BE2C (cell line): ENCODE data around the gene ARHGEF38.

Experiments
- DNase-seq: peaks from one replicate; pipeline ENCODE4 v3.0.0-alpha.2; 2020
- H3K27me3 ChIP-seq: fragments of 250-450 bp; sonication (Bioruptor Pico); 2 replicates; pipeline ENCODE4 v1.5.1; 2020; ENCODE audit warnings: mild to moderate bottlenecking
- H3K36me3 ChIP-seq: fragments of 250-450 bp; sonication (Bioruptor Pico); 2 replicates; pipeline ENCODE4 v1.5.1; 2020; ENCODE audit warnings: mild to moderate bottlenecking
- H3K4me1 ChIP-seq: fragments of 250-450 bp; sonication (Bioruptor Pico); 2 replicates; pipeline ENCODE4 v1.5.1; 2020
- H3K4me3 ChIP-seq: 2 replicates; pipeline ENCODE4 v1.5.1; 2011; ENCODE audit warnings: low read depth, low read length
- H3K9me3 ChIP-seq: fragments of 250-450 bp; sonication (Bioruptor Pico); 2 replicates; pipeline ENCODE4 v1.5.1; 2020
- TF ChIP-seq, protein P1 (sequence below): IDR thresholded peaks from 2 replicates; pipeline ENCODE4 v1.5.1; 2012; ENCODE audit warnings: mild to moderate bottlenecking, low read depth, low read length

ARHGEF38 gene

GRCh38 chr4:105548483-105548882, 3.9 kb upstream of the ARHGEF38 start:
- Histone ChIP-seq H3K9me3 (no peaks in the 10 kb centered on the region), H3K27me3 (no peaks in the 10 kb centered on the region), H3K36me3 (no peaks in the 10 kb centered on the region), H3K4me1 (no peaks in the 10 kb centered on the region), H3K4me3 (no peak overlapping the region)
- no peak for DNase-seq
- TF ChIP-seq, protein P1, sequence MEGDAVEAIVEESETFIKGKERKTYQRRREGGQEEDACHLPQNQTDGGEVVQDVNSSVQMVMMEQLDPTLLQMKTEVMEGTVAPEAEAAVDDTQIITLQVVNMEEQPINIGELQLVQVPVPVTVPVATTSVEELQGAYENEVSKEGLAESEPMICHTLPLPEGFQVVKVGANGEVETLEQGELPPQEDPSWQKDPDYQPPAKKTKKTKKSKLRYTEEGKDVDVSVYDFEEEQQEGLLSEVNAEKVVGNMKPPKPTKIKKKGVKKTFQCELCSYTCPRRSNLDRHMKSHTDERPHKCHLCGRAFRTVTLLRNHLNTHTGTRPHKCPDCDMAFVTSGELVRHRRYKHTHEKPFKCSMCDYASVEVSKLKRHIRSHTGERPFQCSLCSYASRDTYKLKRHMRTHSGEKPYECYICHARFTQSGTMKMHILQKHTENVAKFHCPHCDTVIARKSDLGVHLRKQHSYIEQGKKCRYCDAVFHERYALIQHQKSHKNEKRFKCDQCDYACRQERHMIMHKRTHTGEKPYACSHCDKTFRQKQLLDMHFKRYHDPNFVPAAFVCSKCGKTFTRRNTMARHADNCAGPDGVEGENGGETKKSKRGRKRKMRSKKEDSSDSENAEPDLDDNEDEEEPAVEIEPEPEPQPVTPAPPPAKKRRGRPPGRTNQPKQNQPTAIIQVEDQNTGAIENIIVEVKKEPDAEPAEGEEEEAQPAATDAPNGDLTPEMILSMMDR: no peak

GRCh38 chr4:105550641-105551040, 1.8 kb upstream of the ARHGEF38 start:
- Histone ChIP-seq H3K36me3 (no peaks in the 10 kb centered on the region), H3K4me1 (no peaks in the 10 kb centered on the region), H3K9me3 (no peaks in the 10 kb centered on the region), H3K4me3 (no peak overlapping the region), H3K27me3 (no peaks in the 10 kb centered on the region)
- no peak for DNase-seq
- TF ChIP-seq, protein P1: no peak

- Histone ChIP-seq H3K9me3 (no peaks in the 10 kb centered on the region), H3K4me1 (no peaks in the 10 kb centered on the region), H3K4me3 (no peak overlapping the region), H3K36me3 (no peaks in the 10 kb centered on the region), H3K27me3 (no peaks in the 10 kb centered on the region)
- DNase-seq: no peak
- TF ChIP-seq, protein P1: no peak
These were observed 3.0 kb downstream of the ARHGEF38 start for GRCh38 chr4:105555409-105555808.

DNA sequence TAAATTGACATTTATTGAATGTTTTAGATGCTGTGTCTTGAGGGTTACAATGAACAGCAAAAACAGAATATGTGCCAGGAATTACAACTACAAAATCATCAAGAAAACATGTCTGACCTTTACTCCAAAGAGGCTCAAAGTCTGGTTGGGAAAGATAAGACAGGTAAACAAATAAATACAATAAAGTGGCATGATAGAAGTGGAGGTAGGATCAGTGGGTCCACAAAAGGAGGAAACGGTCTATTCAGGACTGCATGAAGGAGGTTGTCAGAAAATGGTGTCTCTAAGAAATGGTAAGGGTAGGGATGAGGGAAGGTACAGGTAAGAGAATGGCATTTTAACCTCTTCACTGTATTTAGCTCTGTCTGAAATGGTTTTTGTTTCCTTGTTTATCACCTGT, 3.8 kb downstream of the ARHGEF38 start:
- H3K27me3 ChIP-seq: no peaks in the 10 kb centered on the region
- H3K4me1 ChIP-seq: no peaks in the 10 kb centered on the region
- no peaks in the 10 kb centered on the region for H3K36me3 ChIP-seq
- TF ChIP-seq, protein P1: no peak
- DNase-seq: no peak
- no peaks in the 10 kb centered on the region for H3K9me3 ChIP-seq
- no peak overlapping the region for H3K4me3 ChIP-seq

- no peaks in the 10 kb centered on the region for H3K27me3 ChIP-seq
- H3K4me3 ChIP-seq: no peak overlapping the region
- no peaks in the 10 kb centered on the region for H3K36me3 ChIP-seq
- H3K9me3 ChIP-seq: no peaks in the 10 kb centered on the region
- DNase-seq: no peak
- H3K4me1 ChIP-seq: no peaks in the 10 kb centered on the region
- TF ChIP-seq, protein P1: no peak
These were observed 5.9 kb downstream of the ARHGEF38 start for GRCh38 chr4:105558277-105558676.

DNA sequence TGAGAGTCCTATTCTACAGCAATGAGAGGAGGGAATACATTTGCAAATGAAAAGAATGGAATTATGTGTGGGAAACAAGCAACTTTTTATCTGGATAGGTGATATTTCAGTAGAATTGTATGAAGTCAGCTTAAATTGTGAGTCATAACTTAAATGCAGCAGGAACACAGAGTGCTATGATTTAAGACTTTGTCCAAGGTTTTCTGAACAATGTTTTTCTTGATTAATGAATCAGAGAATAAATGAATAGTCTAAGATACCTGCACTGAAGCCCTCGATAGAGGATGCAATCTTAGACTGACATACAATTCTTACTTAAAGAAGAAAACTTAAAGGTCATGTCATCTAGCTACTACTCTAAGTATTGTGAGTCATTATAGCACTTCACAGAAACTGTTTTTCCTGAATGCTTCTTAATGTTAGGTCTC, 8.0 kb downstream of the ARHGEF38 start:
- no peak overlapping the region for H3K4me3 ChIP-seq
- H3K36me3 ChIP-seq: no peaks in the 10 kb centered on the region
- TF ChIP-seq, protein P1: no peak
- H3K4me1 ChIP-seq: peaks cover 2% of the 10 kb centered on the region; the same call in 1 of the 2 replicates
- H3K27me3 ChIP-seq: no peaks in the 10 kb centered on the region
- no peak for DNase-seq
- no peaks in the 10 kb centered on the region; the same call in 1 of the 2 replicates for H3K9me3 ChIP-seq
